Effector CD8-positive, alpha-beta T cell (primary cell): ENCODE measurements around the gene RACK1.

Experiments
- DNase-seq: peaks from one replicate; lab custom pipeline; 2025; lab: John Stamatoyannopoulos, UW

RACK1 gene

GRCh38 chr5:181233801-181234454 is 9.8 kb downstream of the RACK1 start:
- no peak for DNase-seq

- no peak for DNase-seq
Measured at GRCh38 chr5:181233088-181233800, 10.5 kb downstream of the RACK1 start.

GRCh38 chr5:181232593-181232992 is 11.1 kb downstream of the RACK1 start:
- no peak for DNase-seq

GRCh38 chr5:181231432-181231831 is 12.3 kb downstream of the RACK1 start:
- DNase-seq: no peak

GRCh38 chr5:181230551-181230950 is 13.2 kb downstream of the RACK1 start:
- no peak for DNase-seq

GRCh38 chr5:181229996-181230395 is 13.7 kb downstream of the RACK1 start:
- no peak for DNase-seq

- no peak for DNase-seq
Measured at GRCh38 chr5:181224390-181225229, 19.1 kb downstream of the RACK1 start.

- DNase-seq: no peak
Measured at GRCh38 chr5:181223729-181224389, 19.8 kb downstream of the RACK1 start.

GRCh38 chr5:181223058-181223728 is 20.5 kb downstream of the RACK1 start, which contains the start of gene TRIM41:
Gene TRIM41 (plus strand): TSS chr5:181223281. CDS start chr5:181224000, 719 bp downstream.
- no peak for DNase-seq

- no peak for DNase-seq
Measured at GRCh38 chr5:181222630-181223057, 21.1 kb downstream of the RACK1 start.

GRCh38 chr5:181221792-181222629 is 21.7 kb downstream of the RACK1 start:
- DNase-seq: no peak

GRCh38 chr5:181221105-181221791 is 22.5 kb downstream of the RACK1 start:
- DNase-seq: no peak

GRCh38 chr5:181220178-181220515 is 23.6 kb downstream of the RACK1 start:
- no peak for DNase-seq

- DNase-seq: no peak
Measured at GRCh38 chr5:181219262-181220177, 24.2 kb downstream of the RACK1 start.

GRCh38 chr5:181218795-181219124 is 24.9 kb downstream of the RACK1 start:
- DNase-seq: no peak

- DNase-seq: no peak
Measured at GRCh38 chr5:181217803-181218062, 26.0 kb downstream of the RACK1 start.

- DNase-seq: no peak
Measured at GRCh38 chr5:181217111-181217802, 26.4 kb downstream of the RACK1 start.
